Measurements from ENCODE around the gene SLC6A19.

SLC6A19 gene

DNA sequence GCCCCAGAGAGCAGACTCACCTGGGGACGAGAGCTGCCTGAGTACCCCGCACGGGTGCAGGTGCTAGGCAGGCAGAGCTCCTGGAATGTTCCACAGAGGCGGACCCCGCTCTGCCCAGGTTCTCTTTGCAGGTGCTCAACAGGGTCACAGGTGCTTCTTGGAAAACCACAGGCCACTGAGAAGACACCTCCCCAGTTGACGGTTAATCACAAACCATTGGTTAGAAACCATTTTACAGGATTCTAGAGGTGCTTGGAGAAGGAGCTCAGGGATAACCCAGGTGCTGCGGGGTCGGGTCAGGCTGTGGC is 17.3 kb upstream of the SLC6A19 start:
- in situ Hi-C loops (cut with MboI; ENCODE audit: low pct_unique_long_range_greater_than_20kb, low sequenced_read_pairs, unreplicated experiment): no loop called here
- DNase-seq (ENCODE audit: low spot score): no peak

DNA sequence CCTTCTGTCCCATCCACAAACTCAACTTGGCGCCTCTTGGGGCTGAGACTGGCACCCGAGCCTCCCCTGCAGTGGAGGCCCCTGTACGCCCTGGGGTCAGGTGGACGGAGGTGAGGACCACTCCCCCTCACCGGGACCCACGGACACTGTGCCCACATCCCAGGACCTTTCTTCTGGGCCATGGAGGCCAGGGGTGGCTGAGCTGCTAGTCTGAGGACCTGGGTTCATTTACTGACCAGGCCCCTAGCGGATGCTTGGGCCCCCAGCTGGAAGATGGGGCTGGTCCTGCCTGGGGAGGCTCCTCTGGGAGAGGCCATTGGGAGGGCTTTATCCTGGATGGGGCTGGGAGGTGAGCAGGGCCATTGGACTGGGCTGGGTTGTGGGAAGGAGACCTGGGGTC is 16.9 kb upstream of the SLC6A19 start:
- no peak for DNase-seq (ENCODE audit: low spot score)
- TF ChIP-seq, protein P1, sequence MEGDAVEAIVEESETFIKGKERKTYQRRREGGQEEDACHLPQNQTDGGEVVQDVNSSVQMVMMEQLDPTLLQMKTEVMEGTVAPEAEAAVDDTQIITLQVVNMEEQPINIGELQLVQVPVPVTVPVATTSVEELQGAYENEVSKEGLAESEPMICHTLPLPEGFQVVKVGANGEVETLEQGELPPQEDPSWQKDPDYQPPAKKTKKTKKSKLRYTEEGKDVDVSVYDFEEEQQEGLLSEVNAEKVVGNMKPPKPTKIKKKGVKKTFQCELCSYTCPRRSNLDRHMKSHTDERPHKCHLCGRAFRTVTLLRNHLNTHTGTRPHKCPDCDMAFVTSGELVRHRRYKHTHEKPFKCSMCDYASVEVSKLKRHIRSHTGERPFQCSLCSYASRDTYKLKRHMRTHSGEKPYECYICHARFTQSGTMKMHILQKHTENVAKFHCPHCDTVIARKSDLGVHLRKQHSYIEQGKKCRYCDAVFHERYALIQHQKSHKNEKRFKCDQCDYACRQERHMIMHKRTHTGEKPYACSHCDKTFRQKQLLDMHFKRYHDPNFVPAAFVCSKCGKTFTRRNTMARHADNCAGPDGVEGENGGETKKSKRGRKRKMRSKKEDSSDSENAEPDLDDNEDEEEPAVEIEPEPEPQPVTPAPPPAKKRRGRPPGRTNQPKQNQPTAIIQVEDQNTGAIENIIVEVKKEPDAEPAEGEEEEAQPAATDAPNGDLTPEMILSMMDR (IDR thresholded peaks at IDR 0.05; ENCODE audit: extremely low read depth, insufficient read depth, missing control alignments): no peak
- in situ Hi-C loops (cut with MboI; ENCODE audit: low pct_unique_long_range_greater_than_20kb, low sequenced_read_pairs, unreplicated experiment): no loop called here

More for the DNA sequence above, 17.3 kb upstream of the SLC6A19 start:
- TF ChIP-seq, protein P1 (IDR thresholded peaks at IDR 0.05; ENCODE audit: extremely low read depth, insufficient read depth, missing control alignments): no peak

DNA sequence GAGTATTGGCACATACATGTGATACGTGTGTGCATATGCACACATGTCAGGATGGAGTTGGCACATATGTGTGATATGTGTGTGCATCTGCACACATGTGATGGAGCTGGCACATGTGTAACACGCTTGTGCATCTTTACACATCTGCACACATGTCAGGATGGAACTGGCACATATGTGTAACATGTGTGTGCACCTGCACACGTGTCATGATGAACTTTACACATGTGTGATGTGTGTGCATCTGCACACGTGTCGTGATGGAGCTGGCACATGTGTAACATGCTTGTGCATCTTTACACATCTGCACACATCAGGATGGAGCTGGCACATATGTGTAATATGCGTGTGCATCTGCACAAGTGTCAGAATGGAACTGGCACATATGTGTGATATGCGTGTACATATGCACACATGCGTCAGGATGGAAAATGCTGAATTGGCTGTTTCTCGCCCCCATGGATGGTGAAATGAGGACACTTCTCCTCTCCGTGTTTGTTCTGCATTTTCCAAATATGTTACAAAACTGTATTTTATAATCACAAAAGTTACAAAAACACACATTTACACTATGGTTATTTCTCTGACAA is 16.3 kb upstream of the SLC6A19 start:
- TF ChIP-seq, protein P1 (IDR thresholded peaks at IDR 0.05; ENCODE audit: extremely low read depth, insufficient read depth, missing control alignments): no peak
- in situ Hi-C loops (cut with MboI; ENCODE audit: low pct_unique_long_range_greater_than_20kb, low sequenced_read_pairs, unreplicated experiment): no loop called here
- DNase-seq (ENCODE audit: low spot score): no peak

DNA sequence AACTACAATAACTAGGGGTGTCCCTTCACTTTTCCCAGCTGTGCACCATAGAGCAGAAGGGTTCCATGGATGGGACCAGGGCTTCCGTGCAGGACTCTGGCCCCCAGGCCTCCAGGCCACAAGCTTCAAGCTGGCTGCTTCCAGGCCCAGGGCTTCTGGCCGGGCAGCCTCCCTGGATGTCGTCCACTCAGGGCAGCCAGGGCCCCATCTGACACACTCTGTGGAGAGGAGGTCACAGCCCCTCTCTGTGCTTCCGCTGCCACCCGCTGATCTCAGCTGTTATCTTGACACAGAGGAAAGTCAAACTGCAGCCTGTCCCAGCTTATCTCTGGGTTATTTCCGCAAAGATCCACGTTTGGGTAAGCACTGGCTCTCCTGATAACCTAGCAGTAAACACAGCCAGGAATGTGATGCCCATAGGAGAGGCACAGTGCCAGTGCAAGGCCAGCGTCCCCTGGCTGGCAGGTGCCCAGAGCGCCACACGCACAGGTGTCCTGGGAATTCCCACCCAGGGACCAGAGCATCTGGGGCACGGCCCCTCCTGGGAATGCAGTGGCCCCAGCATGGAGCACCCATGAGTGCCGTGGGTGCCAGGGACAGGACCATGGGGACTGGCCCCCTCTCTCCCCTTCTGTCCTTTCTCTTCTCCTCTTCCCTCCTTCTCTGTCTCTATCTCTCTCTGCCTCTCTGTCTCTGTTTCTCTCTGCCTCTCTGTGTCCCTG is 15.6 kb upstream of the SLC6A19 start:
- no peak for DNase-seq (ENCODE audit: low spot score)
- in situ Hi-C loops (cut with MboI; ENCODE audit: low pct_unique_long_range_greater_than_20kb, low sequenced_read_pairs, unreplicated experiment): no loop called here
- TF ChIP-seq, protein P1 (IDR thresholded peaks at IDR 0.05; ENCODE audit: extremely low read depth, insufficient read depth, missing control alignments): no peak

DNA sequence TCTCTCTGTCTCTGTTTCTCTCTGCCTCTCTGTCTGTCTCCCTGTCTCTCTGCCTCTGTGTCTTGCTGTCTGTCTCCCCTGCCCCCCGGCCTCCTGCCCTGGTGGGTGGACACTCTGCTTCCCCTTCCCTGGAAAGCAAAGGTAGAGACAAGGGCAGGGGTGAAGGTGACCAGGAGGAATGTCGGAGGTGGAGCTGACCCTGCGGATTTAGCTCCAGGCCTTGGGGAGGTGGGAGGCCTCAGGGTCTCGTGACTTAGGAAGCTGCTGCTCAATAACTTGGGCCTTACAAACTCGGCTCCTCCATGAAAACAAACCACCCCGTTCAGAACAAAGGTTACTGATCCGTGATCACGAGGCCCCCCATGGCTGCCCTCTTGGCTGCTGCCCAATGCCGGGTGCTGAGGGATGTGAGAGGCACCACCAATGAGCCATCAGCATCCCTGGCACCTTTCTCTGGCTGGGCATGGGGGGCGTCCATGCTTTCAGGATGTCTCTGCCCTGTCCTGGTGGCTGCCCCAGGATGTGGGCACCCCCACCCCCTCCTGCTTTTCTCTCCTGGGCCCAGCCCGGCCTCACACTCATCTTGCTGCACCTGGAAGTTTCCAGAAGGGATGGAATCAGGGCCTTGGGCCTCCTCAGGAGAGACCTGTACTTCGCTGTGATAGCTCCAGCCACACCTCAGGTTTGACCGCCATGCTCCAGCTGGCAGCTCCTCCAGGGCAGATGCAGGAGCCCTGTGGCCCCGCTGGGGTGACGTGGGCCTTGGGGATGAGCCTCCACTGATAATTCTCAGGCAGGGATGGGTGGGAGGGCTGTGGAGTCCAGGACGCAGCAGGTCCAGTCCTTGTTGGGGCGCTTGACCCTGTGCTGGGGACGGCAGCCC is 14.8 kb upstream of the SLC6A19 start:
- TF ChIP-seq, protein P1 (IDR thresholded peaks at IDR 0.05; ENCODE audit: extremely low read depth, insufficient read depth, missing control alignments): no peak
- in situ Hi-C loops (cut with MboI; ENCODE audit: low pct_unique_long_range_greater_than_20kb, low sequenced_read_pairs, unreplicated experiment): no loop called here
- DNase-seq (ENCODE audit: low spot score): no peak

DNA sequence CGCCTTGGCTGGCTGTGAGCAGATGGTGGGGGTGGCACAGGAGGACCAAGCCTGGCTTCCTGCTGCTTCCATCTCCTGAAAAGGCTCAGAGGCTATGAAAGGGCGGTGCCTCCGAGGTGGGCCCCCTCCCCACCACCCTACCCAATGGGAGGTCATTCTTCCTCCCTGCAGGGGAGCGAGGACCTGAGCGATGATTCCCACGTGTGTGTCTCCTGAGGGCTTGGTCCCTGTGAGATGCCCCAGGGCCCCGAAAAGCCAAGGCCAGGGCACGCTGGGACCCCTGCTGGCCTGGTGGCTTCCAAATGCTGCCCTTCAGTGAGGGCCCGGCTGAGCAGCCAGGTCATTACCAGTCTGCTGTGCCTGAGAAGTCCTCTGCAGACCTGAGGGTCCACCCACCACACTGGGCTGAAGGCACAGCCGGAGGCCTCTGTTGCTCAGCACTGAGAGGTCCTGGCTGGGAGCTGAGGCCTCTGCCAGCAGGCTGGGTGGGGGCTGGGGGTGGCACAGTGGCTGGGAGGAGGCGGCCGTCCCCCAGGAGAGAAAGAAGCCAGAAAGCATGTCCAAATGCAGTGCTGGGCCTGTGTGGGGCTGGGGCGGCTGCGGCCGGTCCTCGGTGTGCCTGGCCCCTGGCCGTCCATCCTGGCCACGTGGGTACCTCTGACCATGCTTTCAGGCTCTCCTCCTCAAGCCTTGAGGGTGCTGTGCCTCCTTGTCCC is 14.0 kb upstream of the SLC6A19 start:
- TF ChIP-seq, protein P1 (IDR thresholded peaks at IDR 0.05; ENCODE audit: extremely low read depth, insufficient read depth, missing control alignments): no peak
- in situ Hi-C loops (cut with MboI; ENCODE audit: low pct_unique_long_range_greater_than_20kb, low sequenced_read_pairs, unreplicated experiment): no loop called here
- DNase-seq (ENCODE audit: low spot score): no peak

Measured in GM13977 (cell line).